ENCODE measurements around the gene BIN2.

Gene BIN2

GRCh38 chr12:51253276-51253675 lies 70.7 kb downstream of the BIN2 start:
- DNase-seq, result no peak

DNA sequence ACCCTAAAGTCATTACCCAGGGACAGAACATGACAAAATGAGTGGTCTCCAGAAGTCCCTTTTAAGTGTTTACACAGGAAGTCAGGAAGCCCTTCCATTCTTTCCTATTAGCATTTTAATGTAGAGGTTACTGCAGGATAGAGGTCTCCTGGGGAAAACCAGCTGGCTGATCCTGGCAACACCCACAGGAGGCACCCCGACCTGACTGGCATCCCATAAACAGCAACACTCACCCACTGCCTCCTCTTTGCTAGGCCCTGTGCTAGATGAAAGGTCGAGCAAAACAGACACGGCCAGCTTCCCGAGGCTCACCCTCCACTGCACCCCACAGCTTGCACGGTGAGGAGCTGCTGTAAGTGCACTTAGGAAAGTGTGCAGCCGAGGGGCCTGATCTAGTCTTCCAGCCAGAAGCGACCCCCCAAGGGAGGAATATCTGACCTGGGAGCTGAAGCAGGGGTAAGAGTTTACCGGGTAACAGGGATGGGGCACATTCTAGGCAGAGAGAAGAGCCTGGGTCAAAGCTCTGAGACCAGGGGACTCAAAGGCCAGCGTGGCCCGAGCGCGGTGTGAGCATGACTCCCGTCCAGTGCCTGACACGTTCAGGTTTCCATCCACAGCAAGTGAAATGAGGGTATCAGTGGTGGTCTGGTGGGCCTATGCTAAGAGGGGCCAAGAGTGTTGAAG lies 76.3 kb downstream of the BIN2 start:
- no peak for DNase-seq

DNA sequence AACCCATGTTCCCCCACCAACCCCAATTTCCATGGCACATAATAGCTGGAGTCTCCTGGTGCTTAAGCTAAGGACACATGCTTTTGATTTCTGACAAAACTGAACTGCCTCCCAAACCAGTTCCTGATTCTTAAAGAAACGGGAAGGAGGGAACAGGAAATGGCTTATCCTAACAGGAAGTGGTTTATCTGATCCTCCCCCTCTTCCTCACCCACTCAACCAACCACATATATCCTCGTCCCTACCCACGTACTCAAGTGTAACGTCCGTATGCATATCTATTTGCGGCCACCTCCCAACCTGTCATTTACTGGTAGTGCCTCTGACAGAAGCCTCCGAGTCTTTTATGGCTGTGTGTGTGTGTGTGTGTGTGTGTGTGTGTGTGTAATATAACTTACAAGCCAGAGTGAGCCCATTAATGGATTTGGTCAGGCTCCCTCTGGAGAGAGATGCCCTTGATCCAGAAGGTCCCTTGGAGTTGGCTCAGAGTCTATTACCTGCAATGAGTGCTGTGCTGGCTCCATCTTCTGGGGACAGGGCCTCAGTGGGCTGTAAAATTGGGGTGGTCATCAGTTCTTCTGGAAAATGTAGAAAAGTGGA lies 77.6 kb downstream of the BIN2 start:
- peak; percentile 63 for DNase-seq

- no peak for DNase-seq
Measured at GRCh38 chr12:51245476-51246253, 78.3 kb downstream of the BIN2 start.

- peak; percentile 17 for DNase-seq
Measured at GRCh38 chr12:51244269-51244668, 79.7 kb downstream of the BIN2 start.

- no peak for DNase-seq
Measured at GRCh38 chr12:51242876-51243275, 81.1 kb downstream of the BIN2 start.

DNA sequence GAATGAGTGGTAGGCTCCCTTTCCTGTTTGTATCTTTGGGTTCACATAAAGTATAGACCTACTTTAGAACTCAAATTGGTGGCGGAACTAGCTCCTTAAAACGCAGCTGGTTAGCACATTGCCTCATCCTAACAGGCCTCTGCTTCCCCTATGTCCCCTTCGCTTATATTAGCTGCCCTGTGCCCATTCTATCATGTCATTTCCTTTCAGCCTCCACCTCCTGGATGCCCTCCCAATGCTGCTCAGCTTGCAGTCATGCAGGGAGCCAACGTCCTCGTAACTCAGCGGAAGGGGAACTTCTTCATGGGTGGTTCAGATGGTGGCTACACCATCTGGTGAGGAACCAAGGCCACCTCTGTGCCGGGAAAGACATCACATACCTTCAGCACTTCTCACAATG lies 81.9 kb downstream of the BIN2 start:
- DNase-seq, result no peak

DNA sequence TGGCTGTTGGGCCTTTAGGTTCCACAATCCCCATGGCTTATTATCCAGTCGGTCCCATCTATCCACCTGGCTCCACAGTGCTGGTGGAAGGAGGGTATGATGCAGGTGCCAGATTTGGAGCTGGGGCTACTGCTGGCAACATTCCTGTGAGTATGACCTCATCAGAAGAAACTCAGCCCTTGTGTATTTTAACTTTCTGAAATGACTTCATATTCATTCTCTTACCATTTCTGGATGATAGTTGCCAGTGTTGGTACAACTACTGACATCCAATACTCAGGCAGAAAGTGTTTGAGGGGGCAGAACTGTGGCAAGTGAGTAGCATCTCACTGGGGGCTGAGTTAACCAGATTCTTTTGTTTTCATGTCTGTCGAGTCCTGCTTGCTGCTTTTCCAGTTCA lies 83.0 kb downstream of the BIN2 start:
- peak; percentile 31 for DNase-seq

DNA sequence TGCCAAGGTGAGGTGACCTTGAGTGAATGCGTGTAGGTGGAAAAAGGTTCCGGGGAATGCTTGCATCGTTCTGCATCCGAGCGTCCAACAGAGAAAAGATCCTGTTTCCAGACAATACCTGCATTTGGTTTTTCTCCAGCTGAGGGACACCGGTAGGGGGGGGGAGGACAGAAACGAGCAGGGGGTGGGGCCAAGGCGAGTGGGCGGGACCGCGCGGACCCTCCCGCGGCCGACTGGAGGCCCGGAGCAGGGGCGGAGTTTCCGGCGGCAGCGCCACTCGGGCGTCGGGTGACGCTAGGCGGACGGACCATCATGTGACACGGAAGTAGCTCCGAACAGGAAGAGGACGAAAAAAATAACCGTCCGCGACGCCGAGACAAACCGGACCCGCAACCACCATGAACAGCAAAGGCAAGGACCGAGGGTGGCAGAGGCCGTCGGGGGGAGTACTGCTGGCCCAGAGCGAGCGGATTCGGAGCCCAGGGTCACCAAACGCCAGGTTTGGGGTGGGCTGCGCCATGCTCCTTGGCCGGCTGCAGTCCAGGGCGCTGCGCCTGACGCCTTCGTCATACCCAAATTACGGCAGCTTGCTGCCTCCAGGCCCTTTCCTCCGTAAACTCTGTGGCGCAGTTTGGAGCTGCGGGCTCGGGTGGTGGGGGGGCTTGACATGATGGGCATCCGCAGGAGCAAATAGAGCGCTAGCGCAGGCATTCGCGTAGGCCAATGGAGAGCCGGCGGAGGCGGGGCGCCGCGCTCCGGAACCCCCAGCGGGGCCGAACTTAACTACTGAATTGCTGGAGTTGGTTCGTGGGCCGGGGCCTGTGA lies 85.3 kb downstream of the BIN2 start, which contains the start of gene DAZAP2:
Gene DAZAP2 (plus strand): TSS at position 317 of the 825 bp plus-strand sequence. CDS start 82 bp downstream, at position 399.
- peak; percentile 95 for DNase-seq

GRCh38 chr12:51238037-51238509 lies 85.9 kb downstream of the BIN2 start:
- DNase-seq, result no peak

DNA sequence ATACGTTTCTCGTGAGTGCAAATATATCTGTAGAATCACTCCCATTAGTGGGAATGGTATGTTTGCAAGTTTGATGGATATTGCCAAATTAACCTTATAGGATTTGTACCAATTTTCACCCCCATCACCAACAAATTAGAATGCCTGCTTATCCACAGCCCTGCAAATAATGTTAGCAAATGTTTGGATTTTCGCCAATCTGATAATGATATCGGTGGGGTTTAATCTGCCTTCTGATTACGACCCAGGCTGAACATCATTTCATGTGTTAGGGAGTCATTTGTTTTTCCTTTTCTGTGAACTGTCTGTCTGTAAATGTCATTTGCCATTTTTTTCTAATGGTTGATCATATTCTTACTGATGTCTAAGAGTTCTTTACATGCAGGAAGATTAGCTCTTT lies 89.4 kb downstream of the BIN2 start:
- no peak for DNase-seq

DNA sequence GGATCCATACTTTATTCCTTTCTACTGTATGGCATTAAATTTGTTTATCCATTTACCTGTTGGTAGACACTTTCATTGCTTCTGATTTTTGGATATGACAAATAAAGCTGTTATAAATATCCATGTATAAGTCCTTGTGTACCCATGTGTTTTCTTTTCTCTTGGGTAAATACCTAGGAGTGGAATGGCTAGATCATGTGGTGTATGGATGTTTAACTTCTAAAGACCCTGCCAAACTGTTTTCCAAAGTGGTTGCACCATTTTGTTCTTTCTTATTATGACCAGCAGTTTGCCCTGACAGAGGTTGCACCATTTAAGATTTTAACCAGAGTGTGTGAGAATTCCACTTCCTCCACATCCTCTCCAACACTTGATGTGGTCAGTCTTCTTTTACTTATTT lies 91.3 kb downstream of the BIN2 start:
- no peak for DNase-seq
